NOMO-1 (cell line): ENCODE results near the gene TSHZ2.

ENCODE experiments used
- DNase-seq, 2 experiments: peaks; one replicate each; lab custom pipeline; 2025; ENCODE audit not compliant: unreplicated experiment in 2 of 2; lab: John Stamatoyannopoulos, UW

TSHZ2 gene

GRCh38 chr20:53190225-53190624, 218.1 kb downstream of the TSHZ2 start:
- DNase-seq, result no peak

DNA sequence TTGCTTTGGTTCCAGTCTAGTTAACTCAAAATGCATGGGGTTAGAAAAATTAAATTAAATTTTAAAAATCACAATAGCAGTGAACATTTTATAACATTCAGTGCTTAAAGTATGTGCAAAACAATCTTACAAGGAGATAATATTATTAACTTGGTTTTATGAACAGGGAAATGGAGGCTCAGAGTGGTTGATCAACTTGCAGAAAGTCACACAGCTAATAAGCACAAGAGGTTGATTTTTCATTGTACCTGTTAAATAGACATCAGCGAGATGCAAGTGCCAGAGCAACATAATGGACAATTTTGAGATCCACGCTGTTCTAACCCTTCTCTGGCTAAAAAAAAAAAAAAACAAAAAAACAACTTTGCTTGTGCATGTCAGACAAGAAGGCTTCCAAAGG, 219.8 kb downstream of the TSHZ2 start:
- DNase-seq, result no peak

DNA sequence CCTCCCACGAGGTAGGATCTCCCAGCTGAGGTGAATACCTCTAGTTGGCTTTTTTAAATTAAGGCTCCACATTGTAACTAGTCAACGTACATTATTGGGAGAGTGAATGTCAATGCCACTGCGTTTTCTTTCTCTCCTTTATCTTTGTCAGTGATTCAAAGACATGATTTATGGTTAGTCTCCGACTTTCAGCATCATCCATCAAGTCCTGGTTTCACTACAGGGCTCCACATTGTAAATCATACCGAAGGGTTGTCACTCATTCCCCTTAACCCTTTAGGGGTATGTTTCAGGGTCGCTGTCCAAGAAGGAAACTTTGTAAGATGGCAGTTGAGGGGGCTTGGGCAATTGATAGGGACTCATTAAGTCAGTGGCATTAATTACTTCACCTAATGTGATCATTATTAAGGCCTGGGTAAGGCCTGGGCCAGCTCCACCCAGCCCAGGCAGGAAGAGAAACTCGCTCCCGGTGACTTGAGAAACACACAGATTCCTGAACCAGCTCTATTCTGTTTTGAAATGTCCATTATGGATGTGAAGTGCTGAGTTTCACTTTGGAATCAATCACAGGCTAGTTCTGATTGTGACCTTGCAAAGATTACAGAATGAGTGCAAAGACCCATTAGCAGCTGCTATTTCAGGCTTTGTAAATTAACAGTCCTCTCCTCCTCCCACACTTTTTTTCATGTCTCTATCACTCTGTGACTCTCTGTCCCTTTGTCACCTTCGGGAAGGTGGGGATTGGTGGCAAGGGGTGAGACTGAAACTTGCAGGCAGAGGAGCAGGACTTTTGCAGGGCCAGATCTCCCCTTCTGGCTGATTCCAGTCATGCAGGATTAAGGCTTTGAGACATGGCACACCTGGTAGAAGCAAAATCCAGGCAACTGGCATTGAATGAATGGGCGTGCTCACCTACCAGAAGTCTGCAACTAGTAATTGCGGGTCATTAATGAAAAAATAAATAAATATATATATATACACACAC, 222.4 kb downstream of the TSHZ2 start:
- DNase-seq, result no peak

- no peak for DNase-seq
Observed at GRCh38 chr20:53195876-53196610, 223.9 kb downstream of the TSHZ2 start.

DNA sequence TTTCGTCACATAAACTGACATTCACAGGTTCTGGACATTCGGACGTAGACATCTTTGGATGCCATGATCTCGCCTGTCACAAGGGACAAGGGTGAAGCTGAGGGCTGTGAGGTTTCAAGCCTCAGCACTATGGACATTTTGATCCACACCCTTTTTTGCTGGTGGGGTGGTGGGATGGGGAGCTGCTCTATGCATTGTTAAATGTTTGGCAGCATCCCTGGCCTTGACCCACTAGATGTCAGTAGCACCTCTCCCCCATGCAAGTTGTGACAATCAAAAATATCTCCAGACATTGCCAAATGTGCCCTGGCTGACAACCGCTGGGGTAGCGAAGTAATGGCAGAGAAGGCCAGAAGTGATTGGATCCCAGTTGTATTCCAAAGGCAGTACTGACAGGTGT, 229.4 kb downstream of the TSHZ2 start:
- DNase-seq, result no peak

GRCh38 chr20:53202777-53203176, 230.6 kb downstream of the TSHZ2 start:
- no peak for DNase-seq

DNA sequence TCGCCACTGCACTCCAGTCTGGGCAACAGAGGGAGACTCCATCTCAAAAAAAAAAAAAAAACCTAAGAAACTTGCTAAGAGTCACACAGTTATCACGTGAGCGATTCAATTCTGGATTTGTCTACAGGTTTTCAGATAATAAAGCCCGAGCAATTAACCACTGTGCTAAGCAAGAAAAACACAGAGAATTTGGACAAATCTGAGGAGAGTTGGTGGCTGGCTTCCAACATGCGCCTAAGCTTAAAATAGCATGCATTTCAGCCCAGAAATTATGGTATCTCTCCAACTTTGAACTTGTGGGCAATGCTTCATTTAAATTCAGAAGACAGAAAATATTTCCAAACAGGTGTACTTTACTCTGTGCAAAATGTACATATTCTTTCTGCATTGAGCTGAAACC, 232.9 kb downstream of the TSHZ2 start:
- DNase-seq, result no peak

- DNase-seq, result no peak
Observed at GRCh38 chr20:53208110-53208832, 236.1 kb downstream of the TSHZ2 start.

DNA sequence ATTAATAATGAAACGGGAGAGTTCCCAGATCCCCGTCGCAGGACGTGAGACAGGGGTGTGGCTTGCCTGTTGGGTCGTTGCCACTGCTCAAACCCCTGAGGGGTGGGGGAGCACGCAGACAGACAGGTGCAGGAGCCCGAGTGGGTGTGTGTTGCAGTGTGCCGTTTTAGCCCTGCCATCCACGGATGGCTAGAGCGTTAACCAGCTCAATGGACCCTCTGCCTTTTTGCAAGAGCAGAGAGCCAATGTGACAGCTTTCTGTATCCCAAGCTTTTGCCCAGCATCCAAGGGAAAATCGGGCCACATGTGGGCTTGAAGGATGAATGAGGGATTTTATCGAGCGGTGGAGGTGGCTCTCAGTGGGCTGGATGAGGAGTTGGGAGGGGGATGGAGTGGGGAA, 237.9 kb downstream of the TSHZ2 start:
- no peak for DNase-seq

- no peak for DNase-seq
Observed at GRCh38 chr20:53210931-53211330, 238.8 kb downstream of the TSHZ2 start.

DNA sequence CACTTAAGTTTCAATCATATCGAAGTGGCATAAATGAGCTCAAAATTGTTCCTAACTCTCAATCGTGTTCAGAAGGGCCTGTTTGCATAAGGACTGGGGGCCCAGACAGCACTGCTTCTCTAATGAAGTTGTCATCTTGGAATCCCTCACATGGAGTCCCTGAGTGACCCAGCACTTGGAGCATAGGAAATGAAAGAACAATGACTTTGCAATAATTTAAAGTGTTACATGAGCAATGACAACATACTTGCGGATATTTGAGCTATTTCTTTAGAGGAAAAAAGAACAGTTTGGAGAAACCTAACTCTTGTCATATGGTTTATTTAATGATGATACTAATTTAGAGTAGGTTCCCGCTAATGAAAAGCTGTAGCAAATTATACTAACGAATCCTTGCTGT, 239.9 kb downstream of the TSHZ2 start:
- DNase-seq, result peak in 1 of 2 experiments; percentile 5

DNA sequence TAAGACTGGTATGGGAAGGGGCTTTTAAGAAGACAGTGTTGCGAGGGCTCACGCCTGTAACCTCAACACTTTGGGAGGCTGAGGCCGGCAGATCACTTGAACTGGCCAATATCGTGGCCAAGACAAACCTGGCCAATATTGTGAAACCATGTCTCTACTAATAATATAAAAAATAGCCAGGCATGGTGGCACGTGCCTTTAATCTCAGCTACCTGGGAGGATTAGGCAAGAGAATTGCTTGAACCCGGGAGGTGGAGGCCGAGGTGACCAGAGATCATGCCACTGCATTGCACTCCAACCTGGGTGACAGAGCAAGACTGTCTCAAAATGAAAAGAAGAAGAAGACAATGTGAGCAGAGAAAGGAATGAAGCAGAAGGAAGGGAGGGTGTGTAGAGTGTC, 242.2 kb downstream of the TSHZ2 start:
- no peak for DNase-seq

- no peak for DNase-seq
Observed at GRCh38 chr20:53215166-53215565, 243.0 kb downstream of the TSHZ2 start.

DNA sequence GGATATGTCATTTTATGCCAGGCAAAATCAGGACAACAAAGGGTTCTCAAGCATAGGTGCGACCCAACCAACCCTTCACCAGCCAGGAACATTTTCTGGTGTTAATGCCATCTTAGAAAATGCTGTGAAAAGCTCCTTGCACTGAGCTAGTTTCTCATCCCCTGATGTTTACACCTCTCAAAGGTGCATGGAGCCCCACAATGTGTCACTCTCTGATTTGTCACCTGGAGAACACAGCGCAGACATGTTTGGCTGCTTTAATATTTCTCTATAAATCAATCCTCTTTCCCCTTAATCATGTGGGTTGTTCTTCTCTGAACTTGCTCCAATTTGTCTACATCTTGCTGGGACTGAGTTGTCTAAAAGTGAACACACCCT, 244.3 kb downstream of the TSHZ2 start:
- no peak for DNase-seq

GRCh38 chr20:53216856-53217576, 244.9 kb downstream of the TSHZ2 start:
- peak; percentile 23 to 30 for DNase-seq

GRCh38 chr20:53220482-53221307, 248.5 kb downstream of the TSHZ2 start:
- no peak for DNase-seq

- no peak for DNase-seq
Observed at GRCh38 chr20:53221731-53222130, 249.6 kb downstream of the TSHZ2 start.

DNA sequence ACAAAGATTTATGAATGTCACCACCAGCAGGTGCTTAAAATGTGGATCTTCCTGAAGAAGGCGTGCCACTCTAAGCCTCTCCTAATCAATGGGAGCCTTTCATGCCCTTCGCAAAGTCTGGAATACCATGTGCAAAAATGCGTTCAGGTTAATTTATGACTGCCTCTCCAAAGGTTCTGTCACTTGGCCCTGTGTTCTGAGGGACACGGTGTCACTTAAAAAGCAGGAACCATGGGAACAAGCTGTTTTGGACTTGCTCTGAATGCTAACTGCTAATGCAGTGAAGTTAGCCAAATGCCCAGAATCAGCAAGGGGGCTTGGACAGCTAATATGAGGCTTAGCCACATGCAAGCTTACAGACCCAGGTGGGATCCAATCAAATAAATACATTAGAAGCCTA, 250.3 kb downstream of the TSHZ2 start:
- DNase-seq, result no peak

- DNase-seq, result no peak
Observed at GRCh38 chr20:53222932-53223331, 250.8 kb downstream of the TSHZ2 start.
